Loucy (cell line): ENCODE measurements around the gene B3GALT6.

ENCODE experiments used
- H2AFZ ChIP-seq: fragments of 200-600 bp; sonication (generic); 2 replicates; pipeline ENCODE4 v1.6.0; 2016; ENCODE audit warnings: antibody characterized with exemption, mild to moderate bottlenecking, low read length, moderate library complexity
- H3F3A ChIP-seq: fragments of 200-600 bp; 2 replicates; pipeline ENCODE4 v1.6.0; 2016; ENCODE audit warnings: antibody characterized with exemption, low read depth, mild to moderate bottlenecking
- H3K27me3 ChIP-seq: fragments of 200-600 bp; sonication (generic); 2 replicates; pipeline ENCODE4 v1.6.1; 2014; ENCODE audit warnings: low read length, mild to moderate bottlenecking; ENCODE audit not compliant: insufficient read depth, poor library complexity, severe bottlenecking
- H3K36me3 ChIP-seq: fragments of 200-600 bp; sonication (generic); 2 replicates; pipeline ENCODE4 v1.6.1; 2016; ENCODE audit warnings: low read length; ENCODE audit not compliant: insufficient read depth
- H3K4me1 ChIP-seq: fragments of 200-600 bp; sonication (generic); 2 replicates; pipeline ENCODE4 v1.5.1; 2014; ENCODE audit warnings: low read length, mild to moderate bottlenecking; ENCODE audit not compliant: insufficient read depth, poor library complexity, severe bottlenecking
- H3K4me2 ChIP-seq: fragments of 200-600 bp; sonication (generic); 2 replicates; pipeline ENCODE4 v1.6.0; 2014; ENCODE audit warnings: antibody characterized with exemption, low read length, low read depth, mild to moderate bottlenecking; ENCODE audit not compliant: poor library complexity, severe bottlenecking
- H3K4me3 ChIP-seq: fragments of 200-600 bp; sonication (generic); 2 replicates; pipeline ENCODE4 v1.5.1; 2014; ENCODE audit warnings: low read length, mild to moderate bottlenecking, mixed read lengths; ENCODE audit not compliant: poor library complexity, severe bottlenecking
- H3K79me2 ChIP-seq: fragments of 200-600 bp; sonication (generic); 2 replicates; pipeline ENCODE4 v1.6.1; 2014; ENCODE audit warnings: low read length; ENCODE audit not compliant: insufficient read depth
- H3K9ac ChIP-seq: fragments of 200-600 bp; sonication (generic); 2 replicates; pipeline ENCODE4 v1.6.0; 2014; ENCODE audit warnings: mild to moderate bottlenecking, low read depth, low read length, moderate library complexity; ENCODE audit not compliant: poor library complexity, severe bottlenecking
- H3K9me2 ChIP-seq: fragments of 200-600 bp; sonication (generic); replicated peaks from 2 replicates; pipeline ENCODE4 v1.6.1; 2016; ENCODE audit warnings: low read depth, low read length, mixed read lengths
- H3K9me3 ChIP-seq: fragments of 200-600 bp; sonication (generic); 2 replicates; pipeline ENCODE4 v1.6.1; 2014; ENCODE audit warnings: mild to moderate bottlenecking, antibody characterized with exemption, low read length, low read depth; ENCODE audit not compliant: insufficient read depth
- H4K20me1 ChIP-seq: fragments of 200-600 bp; sonication (generic); 2 replicates; pipeline ENCODE4 v1.6.0; 2014; ENCODE audit warnings: antibody characterized with exemption, low read length, mild to moderate bottlenecking; ENCODE audit not compliant: insufficient read depth, poor library complexity, severe bottlenecking
- EZH2phosphoT487 ChIP-seq: fragments of 200-600 bp; IDR thresholded peaks from 2 replicates; pipeline ENCODE4 v1.6.1; 2018; ENCODE audit warnings: antibody characterized with exemption, mild to moderate bottlenecking, moderate library complexity, borderline replicate concordance
- TF ChIP-seq, protein P1 (sequence below): fragments of 200-600 bp; sonication (generic); conservative IDR thresholded peaks from 2 replicates; pipeline ENCODE4 v1.5.1; 2014; ENCODE audit warnings: mild to moderate bottlenecking, antibody characterized with exemption, low read length

The B3GALT6 gene

DNA sequence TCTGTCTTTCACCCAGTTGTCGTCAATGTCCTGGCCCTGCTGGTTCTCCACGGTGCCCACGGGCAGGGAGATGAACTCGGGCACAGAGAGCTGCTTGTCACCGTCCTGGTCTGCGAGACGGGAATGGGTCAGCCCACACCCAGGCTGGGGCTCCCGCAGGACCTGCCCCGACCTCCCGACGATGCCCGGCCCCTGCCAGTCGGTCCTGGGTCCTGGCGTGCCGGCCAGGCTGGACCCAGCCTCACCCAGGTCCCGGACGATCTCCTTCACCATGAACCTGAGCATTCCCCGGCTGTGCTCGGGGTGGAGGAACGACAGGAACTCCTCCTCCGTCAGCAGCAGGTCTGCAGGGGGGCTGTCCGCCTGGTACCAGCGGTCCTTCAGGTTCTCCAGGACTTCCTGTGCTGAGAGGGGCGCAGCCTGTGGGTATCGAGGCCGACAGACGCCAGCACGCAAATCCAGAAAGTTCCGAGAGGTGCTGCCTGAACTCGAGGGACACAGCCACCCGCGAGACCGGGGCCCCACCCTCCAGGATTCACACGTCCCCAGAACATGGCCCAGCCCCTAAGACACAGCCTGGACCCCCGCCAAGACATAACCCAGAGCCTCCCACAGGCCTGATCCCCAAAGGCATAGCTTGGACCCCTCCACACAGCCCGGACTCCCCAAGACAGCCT lies 13.4 kb upstream of the B3GALT6 start:
- Histone ChIP-seq H3K4me3 (no peak overlapping the region), H2AFZ (no peak overlapping the region), H3K4me2 (no peak overlapping the region), H3K27me3 (no peaks in the 10 kb centered on the region), H3K36me3 (peaks cover 52% of the 10 kb centered on the region; the same call in 1 of the 2 replicates), H3K79me2 (no peaks in the 10 kb centered on the region), H3K9me3 (no peaks in the 10 kb centered on the region), H3K9me2 (no peaks in the 10 kb centered on the region), H3F3A (no peaks in the 10 kb centered on the region), H3K4me1 (peaks cover 17% of the 10 kb centered on the region), H4K20me1 (peaks cover 4% of the 10 kb centered on the region), H3K9ac (no peak overlapping the region)
- TF ChIP-seq, protein P1, sequence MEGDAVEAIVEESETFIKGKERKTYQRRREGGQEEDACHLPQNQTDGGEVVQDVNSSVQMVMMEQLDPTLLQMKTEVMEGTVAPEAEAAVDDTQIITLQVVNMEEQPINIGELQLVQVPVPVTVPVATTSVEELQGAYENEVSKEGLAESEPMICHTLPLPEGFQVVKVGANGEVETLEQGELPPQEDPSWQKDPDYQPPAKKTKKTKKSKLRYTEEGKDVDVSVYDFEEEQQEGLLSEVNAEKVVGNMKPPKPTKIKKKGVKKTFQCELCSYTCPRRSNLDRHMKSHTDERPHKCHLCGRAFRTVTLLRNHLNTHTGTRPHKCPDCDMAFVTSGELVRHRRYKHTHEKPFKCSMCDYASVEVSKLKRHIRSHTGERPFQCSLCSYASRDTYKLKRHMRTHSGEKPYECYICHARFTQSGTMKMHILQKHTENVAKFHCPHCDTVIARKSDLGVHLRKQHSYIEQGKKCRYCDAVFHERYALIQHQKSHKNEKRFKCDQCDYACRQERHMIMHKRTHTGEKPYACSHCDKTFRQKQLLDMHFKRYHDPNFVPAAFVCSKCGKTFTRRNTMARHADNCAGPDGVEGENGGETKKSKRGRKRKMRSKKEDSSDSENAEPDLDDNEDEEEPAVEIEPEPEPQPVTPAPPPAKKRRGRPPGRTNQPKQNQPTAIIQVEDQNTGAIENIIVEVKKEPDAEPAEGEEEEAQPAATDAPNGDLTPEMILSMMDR = no peak
- TF ChIP-seq EZH2phosphoT487 = no peak

- Histone ChIP-seq H3K9me2 (no peaks in the 10 kb centered on the region), H3F3A (no peaks in the 10 kb centered on the region), H3K4me2 (no peak overlapping the region), H3K27me3 (no peaks in the 10 kb centered on the region), H3K4me3 (no peak overlapping the region), H2AFZ (no peak overlapping the region), H3K9ac (no peak overlapping the region), H4K20me1 (peaks cover 4% of the 10 kb centered on the region), H3K9me3 (no peaks in the 10 kb centered on the region), H3K4me1 (peaks cover 10% of the 10 kb centered on the region), H3K36me3 (peaks cover 52% of the 10 kb centered on the region; the same call in 1 of the 2 replicates), H3K79me2 (no peaks in the 10 kb centered on the region)
- no peak for TF ChIP-seq EZH2phosphoT487
- TF ChIP-seq, protein P1 = no peak
These were observed 12.7 kb upstream of the B3GALT6 start for GRCh38 chr1:1219341-1219740.

DNA sequence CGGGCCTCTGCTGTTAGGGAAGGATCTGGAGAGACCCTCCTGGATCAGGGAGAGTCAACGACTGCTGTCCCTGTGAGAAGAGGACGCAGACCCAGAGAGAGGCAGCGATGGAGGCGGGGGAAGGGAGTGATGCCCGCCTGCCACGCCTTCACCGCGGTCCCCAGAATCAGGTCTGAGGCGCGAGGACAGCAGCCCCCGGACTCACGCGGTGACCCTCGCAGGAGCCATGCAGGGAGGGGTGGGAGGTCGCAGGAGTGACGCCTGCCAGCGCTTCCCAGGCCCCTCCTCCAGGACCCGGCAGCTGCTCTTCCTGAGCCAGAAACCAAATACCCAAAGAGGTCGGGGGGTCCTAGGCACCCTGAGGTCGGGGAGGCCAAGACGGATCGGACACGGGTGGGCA lies 11.8 kb upstream of the B3GALT6 start:
- Histone ChIP-seq H3K4me3 (no peak overlapping the region), H3K9ac (no peak overlapping the region), H3K9me3 (no peaks in the 10 kb centered on the region), H3F3A (no peaks in the 10 kb centered on the region), H3K79me2 (peaks cover 7% of the 10 kb centered on the region; the same call in 1 of the 2 replicates), H3K4me1 (peaks cover 1% of the 10 kb centered on the region), H3K36me3 (peaks cover 58% of the 10 kb centered on the region; the same call in 1 of the 2 replicates), H4K20me1 (peaks cover 7% of the 10 kb centered on the region), H3K27me3 (no peaks in the 10 kb centered on the region), H3K9me2 (no peaks in the 10 kb centered on the region), H3K4me2 (no peak overlapping the region), H2AFZ (no peak overlapping the region)
- TF ChIP-seq EZH2phosphoT487 = no peak
- TF ChIP-seq, protein P1 = no peak
